Measurements from ENCODE around the gene UNKL.

Gene UNKL

GRCh38 chr16:1430759-1431496 lies 16.4 kb upstream of the UNKL start, which contains the start of gene PERCC1:
Gene PERCC1, plus strand, starts transcription at chr16:1431078. Its CDS starts 1,516 bp downstream, at chr16:1432594.
- ATAC-seq (no peak), DNase-seq (no peak)

- ATAC-seq (no peak), DNase-seq (no peak)
These were observed 15.8 kb upstream of the UNKL start for GRCh38 chr16:1430214-1430758.

DNA sequence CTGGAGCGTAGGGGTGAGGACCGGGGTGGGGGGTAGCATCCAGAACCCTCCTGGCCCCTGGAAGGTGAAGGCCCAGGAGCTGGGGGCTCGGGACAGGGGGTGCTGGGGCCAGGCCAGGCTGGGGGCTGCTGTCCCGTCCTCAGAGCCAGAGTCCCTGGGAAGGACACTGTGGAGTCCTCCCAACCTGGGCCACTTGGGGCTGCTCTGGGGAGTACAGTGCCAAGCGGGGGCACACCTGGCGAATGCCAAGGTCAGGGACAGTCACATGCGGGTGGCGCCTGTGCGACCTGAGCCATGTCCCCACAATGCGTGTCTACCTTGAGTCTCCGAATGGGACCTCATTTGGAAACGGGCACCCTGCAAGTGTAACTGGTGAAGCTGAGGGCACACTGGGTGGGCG lies 15.1 kb upstream of the UNKL start:
- no peak for ATAC-seq

GRCh38 chr16:1429012-1429411 lies 14.5 kb upstream of the UNKL start:
- DNase-seq (no peak), ATAC-seq (no peak)

More for the DNA sequence above, 15.1 kb upstream of the UNKL start:
- no peak for DNase-seq

- peak; percentile 75 for DNase-seq
- ATAC-seq = peak; percentile 67
These were observed 14.0 kb upstream of the UNKL start for GRCh38 chr16:1428511-1428910.

GRCh38 chr16:1427473-1428461 lies 13.3 kb upstream of the UNKL start:
- no peak for ATAC-seq
- DNase-seq = no peak

DNA sequence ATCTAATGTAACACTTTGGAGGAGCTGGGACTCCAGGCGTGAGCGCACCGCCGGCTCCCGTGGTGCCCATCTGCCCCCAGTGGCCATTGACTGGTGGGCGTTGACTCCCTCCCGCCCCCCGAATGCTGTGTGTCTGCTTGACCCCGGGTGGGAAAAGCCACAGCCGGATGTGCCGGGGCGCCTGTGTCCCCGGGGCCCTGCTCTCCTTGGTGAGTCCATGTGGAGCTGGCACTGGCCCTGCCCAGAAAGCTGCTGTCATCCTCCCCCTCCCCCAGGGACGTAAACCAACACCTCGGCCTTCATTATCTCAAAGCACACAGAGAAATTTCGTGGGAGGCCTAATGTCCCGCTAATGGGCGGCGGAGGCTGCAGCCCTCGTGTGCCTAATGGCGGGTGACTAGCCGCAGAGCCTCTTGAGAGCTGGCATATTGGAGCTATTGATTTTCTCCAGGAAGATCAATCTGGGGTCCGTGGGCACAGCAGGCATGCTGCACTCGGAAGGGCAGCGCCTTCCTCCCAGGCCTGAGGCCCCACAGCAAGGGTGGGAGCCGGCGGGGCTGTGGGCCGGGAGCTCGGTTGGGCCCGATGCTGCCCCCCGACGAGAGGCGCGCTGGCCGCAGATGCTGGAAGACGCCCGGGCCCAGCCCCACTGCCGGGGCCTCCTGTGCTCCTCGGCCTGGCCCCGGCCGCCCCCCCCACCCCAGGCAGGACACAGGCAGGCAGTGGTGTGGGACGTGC lies 12.4 kb upstream of the UNKL start:
- DNase-seq (no peak), ATAC-seq (no peak)

DNA sequence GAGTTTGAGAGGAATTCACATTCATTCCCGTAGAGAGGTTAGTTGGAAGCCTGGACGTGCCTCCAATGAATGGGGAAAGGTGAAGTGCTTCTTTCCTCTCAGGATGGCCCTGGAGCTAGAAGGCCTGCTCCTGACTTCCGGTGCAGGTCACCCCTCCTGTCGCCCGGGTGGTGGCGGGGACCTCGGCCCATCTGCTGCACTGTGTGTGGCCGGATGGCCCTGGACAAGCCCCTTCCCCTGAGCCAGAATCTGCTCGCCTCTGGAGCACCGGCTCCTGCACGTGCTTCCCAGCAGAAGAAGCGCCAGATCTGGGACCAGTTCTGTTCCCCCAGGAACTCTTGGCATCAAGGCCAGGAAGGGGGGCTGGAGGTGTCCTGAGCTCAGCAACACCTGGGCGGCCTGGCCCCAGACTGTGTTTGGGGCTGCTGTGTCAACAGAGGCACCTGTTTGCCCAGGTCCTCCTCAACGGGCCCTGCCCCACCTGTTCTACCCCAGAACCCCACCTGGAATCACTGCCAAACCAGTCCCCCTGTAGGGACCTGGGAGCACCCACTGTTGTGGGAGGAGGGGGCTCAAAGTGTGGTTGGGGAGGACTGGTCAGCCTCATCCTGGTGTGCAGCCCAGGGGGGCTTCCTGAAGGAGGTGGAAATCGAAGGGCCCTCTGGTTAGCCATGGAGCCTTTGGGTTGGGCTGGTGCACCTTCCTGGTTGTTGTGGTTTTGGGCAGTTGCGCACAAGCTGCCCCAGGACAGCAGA lies 11.3 kb upstream of the UNKL start:
- ATAC-seq = no peak

GRCh38 chr16:1424028-1424427 lies 9.5 kb upstream of the UNKL start:
- DNase-seq = no peak
- no peak for ATAC-seq

More for the DNA sequence above, 11.3 kb upstream of the UNKL start:
- DNase-seq = no peak

- ATAC-seq = no peak
- no peak for DNase-seq
These were observed 7.6 kb upstream of the UNKL start for GRCh38 chr16:1422076-1422475.

- DNase-seq = peak; percentile 24
- peak; percentile 0 for ATAC-seq
These were observed 5.6 kb upstream of the UNKL start for GRCh38 chr16:1420111-1420539.

GRCh38 chr16:1416521-1416941 lies 2.0 kb upstream of the UNKL start:
- ATAC-seq (no peak), DNase-seq (no peak)

GRCh38 chr16:1413684-1414531 lies 596 bp downstream of the UNKL start:
- peak; percentile 74 for ATAC-seq
- peak; percentile 83 for DNase-seq

DNA sequence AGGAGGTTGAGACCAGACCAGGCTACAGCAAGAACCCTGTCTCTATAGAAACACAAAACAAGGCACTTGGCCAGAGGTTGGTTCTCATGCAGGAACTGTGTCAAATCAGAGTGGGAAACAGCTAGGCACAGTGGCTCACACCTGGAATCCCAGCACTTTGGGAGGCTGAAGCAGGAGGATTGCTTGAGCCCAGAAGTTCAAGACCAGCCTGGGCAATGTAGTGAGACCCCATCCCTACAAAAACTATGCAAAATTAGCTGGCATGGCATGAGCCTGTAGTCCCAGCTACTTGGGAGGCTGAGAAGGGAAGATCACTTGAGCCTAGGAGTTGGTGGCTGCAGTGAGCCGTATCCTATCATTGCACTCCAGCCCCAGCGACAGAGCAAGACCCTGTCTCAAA lies 1.7 kb downstream of the UNKL start:
- no peak for ATAC-seq

DNA sequence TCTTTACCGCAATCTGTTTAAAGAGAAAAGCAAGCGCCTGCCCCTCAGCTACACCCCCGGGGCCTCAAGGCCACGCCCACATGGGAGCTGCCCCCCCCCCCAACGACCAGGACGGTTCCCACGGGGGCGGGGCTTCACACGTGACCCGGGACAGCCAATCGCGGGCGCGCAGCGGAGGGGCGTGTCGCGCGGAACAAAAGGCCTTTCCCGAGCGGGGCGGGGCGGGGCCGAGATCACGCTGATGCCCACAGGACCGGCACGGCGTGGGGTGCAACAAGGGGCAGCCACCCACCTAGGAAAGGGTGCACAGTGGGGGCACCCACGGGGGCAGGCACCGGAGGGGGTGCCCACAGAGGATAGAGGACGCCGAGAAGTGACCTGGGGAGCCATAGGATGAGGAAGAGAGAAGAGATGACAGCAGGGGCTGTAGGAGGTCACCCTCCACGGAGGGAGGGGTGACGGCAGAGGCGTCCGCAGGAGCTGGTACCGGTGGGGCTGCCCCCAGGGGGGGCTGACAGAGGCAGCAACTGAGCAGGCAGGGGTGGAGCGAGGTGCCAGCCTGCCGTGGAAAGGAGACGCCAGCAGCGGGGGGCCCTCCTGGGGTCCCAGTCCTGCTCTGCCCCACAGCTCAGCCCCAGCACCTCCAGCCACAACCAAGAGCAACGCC lies 6.2 kb downstream of the UNKL start:
- DNase-seq (peak; percentile 98), ATAC-seq (peak; percentile 93)

More for the DNA sequence above, 1.7 kb downstream of the UNKL start:
- DNase-seq = no peak

- no peak for ATAC-seq
These were observed 6.8 kb downstream of the UNKL start for GRCh38 chr16:1407753-1408152.

GRCh38 chr16:1403733-1404132 lies 10.8 kb downstream of the UNKL start:
- ATAC-seq (no peak), DNase-seq (no peak)

More at GRCh38 chr16:1407753-1408152, 6.8 kb downstream of the UNKL start:
- DNase-seq = no peak

- ATAC-seq (no peak), DNase-seq (no peak)
These were observed 11.5 kb downstream of the UNKL start for GRCh38 chr16:1403036-1403435.

- ATAC-seq (no peak), DNase-seq (no peak)
These were observed 12.7 kb downstream of the UNKL start for GRCh38 chr16:1401758-1402154.

Data from stimulated activated naive CD8-positive, alpha-beta T cell treated with anti-CD3 and anti-CD28 coated beads, Interleukin-15, Interleukin-2, amounts not matched to agents 100 U/mL and 50 U/mL, for 24 hours (primary cell).